Measurements from ENCODE around the gene PLS1. TPM values are rescaled to one million over a fixed set of nuclear protein-coding genes. Genes with fewer than 3 reads are reported as not detected.

The PLS1 gene
- polyA plus RNA-seq, 1 of the 3 experiments (the other 2 are of a cell fraction) = 2.9 TPM

DNA sequence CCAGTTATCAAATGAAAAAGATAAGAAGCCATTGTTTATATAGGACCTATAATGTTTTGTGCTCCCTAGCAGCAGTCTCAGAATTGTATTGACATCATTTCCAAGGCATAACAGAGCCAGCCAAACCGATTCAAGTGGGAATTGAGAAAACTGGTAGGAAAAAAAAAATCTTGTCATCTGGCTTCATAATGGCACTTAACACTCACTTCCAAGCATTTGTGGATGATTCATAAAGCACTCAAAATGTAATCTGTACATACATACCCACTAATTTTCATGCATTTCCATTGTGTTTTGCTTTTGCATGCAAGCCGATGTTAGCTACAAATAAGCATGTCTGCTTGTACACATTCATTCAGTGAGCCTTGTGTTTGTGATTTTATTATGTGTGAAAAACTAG is 109.0 kb downstream of the PLS1 start:
- Histone ChIP-seq H3F3A (replicated peaks; ENCODE audit: insufficient read depth) (no peaks in the 10 kb centered on the region), H3K9ac (no peak overlapping the region; the same call in 1 of the 2 replicates), H3K36me3 (replicated peaks in 1 of 2; ENCODE audit: control insufficient read depth in 1 of 2, insufficient read depth in 2 of 2, low read length in 1 of 2) (no peaks in the 10 kb centered on the region), H2AFZ (ENCODE audit: low read depth) (no peak overlapping the region; the same call in 1 of the 2 replicates), H4K20me1 (ENCODE audit: insufficient read depth) (no peaks in the 10 kb centered on the region), H3K27ac (ENCODE audit: low read depth in 2 of 2, low read length in 1 of 2) (peak overlapping the region in 1 of 2 experiments; percentile 34; a peak in 2 of 4 replicates), H3K4me3 (ENCODE audit: low read depth in 2 of 2, low read length in 1 of 2) (peak overlapping the region in 1 of 2 experiments; percentile 1; a peak in 1 of 4 replicates), H3K4me1 (ENCODE audit: control insufficient read depth in 1 of 2, insufficient read depth in 2 of 2, low read depth in 1 of 2, low read length in 1 of 2) (no peaks in the 10 kb centered on the region; a peak in 2 of 4 replicates), H3K9me2 (no peaks in the 10 kb centered on the region), H3K9me3 (no peaks in the 10 kb centered on the region), H3K4me2 (peak overlapping the region; percentile 35; the same call in 1 of the 2 replicates), H3K27me3 (ENCODE audit: insufficient read depth) (no peaks in the 10 kb centered on the region), H3K79me2 (ENCODE audit: insufficient read depth) (no peaks in the 10 kb centered on the region)
- ChIA-PET POLR2A (interaction anchor here (1.0 kb wide), 1 partner anchor 19 kb away, joined by 3 read pairs; the partner anchor contains the start of gene TRPC1), CTCF (interaction anchor here (3.5 kb wide), 1 partner anchor 19 kb away, joined by 12 read pairs; the partner anchor contains the start of gene TRPC1)
- 25% methylated on average over 2 of the region's 2 CpGs for WGBS (ENCODE audit: low lambda C conversion rate)
- TF ChIP-seq TEAD4 (IDR thresholded peaks at IDR 0.05; ENCODE audit: borderline replicate concordance, insufficient read depth) = no peak
- no peak for TF ChIP-seq TAF1 (IDR thresholded peaks at IDR 0.05; ENCODE audit: borderline replicate concordance, low read depth, low read length)
- TF ChIP-seq TCF12 (IDR thresholded peaks at IDR 0.05) = no peak
- no peak for TF ChIP-seq CTCF (IDR thresholded peaks at IDR 0.05)
- TF ChIP-seq NFIC (IDR thresholded peaks at IDR 0.05; ENCODE audit: borderline replicate concordance) = no peak
- no peak for TF ChIP-seq POLR2AphosphoS5 (IDR thresholded peaks at IDR 0.05; ENCODE audit: low read depth, low read length)
- TF ChIP-seq USF1 (IDR thresholded peaks at IDR 0.05; ENCODE audit: borderline replicate concordance, low read depth) = no peak
- TF ChIP-seq GATA2 (CRISPR knock-in tag; IDR thresholded peaks at IDR 0.05) = no peak
- no peak for TF ChIP-seq RFX5 (IDR thresholded peaks at IDR 0.05; ENCODE audit: low read length)
- TF ChIP-seq GABPA (IDR thresholded peaks at IDR 0.05; ENCODE audit: low read depth) = no peak
- TF ChIP-seq RXRA (IDR thresholded peaks at IDR 0.05; ENCODE audit: borderline replicate concordance, low read depth) = no peak
- TF ChIP-seq PBX3 (IDR thresholded peaks at IDR 0.05) = no peak
- TF ChIP-seq MAX (IDR thresholded peaks at IDR 0.05; ENCODE audit: low read depth) = no peak
- no peak for TF ChIP-seq ELF1 (IDR thresholded peaks at IDR 0.05)
- TF ChIP-seq EZH2phosphoT487 (IDR thresholded peaks at IDR 0.05; ENCODE audit: borderline replicate concordance, low read depth) = no peak
- TF ChIP-seq, protein P1, sequence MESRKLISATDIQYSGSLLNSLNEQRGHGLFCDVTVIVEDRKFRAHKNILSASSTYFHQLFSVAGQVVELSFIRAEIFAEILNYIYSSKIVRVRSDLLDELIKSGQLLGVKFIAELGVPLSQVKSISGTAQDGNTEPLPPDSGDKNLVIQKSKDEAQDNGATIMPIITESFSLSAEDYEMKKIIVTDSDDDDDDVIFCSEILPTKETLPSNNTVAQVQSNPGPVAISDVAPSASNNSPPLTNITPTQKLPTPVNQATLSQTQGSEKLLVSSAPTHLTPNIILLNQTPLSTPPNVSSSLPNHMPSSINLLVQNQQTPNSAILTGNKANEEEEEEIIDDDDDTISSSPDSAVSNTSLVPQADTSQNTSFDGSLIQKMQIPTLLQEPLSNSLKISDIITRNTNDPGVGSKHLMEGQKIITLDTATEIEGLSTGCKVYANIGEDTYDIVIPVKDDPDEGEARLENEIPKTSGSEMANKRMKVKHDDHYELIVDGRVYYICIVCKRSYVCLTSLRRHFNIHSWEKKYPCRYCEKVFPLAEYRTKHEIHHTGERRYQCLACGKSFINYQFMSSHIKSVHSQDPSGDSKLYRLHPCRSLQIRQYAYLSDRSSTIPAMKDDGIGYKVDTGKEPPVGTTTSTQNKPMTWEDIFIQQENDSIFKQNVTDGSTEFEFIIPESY (IDR thresholded peaks at IDR 0.05; ENCODE audit: borderline replicate concordance, low read depth) = no peak
- peak; percentile 20 for DNase-seq

All from SK-N-SH (cell line).